RWPE2 (cell line): ENCODE data around the gene EIF5AL1.

Source experiments
- ATAC-seq: fragments of 200-7000 bp; cut with Tn5 transposase; 3 replicates; pipeline ENCODE4 v1.9.1; 2021; ENCODE audit warnings: low read depth
- DNase-seq: peaks from one replicate; pipeline ENCODE4 v3.0.0-alpha.2; 2020; ENCODE audit warnings: low spot score
- H3K27ac ChIP-seq: fragments of 450-650 bp; 2 replicates; pipeline ENCODE4 v1.5.1; 2017; ENCODE audit warnings: mild to moderate bottlenecking; ENCODE audit not compliant: poor library complexity, severe bottlenecking
- H3K27me3 ChIP-seq: fragments of 250-450 bp; sonication (Bioruptor Pico); 2 replicates; pipeline ENCODE4 v1.5.1; 2021; ENCODE audit warnings: mild to moderate bottlenecking, moderate library complexity; ENCODE audit not compliant: insufficient read depth, poor library complexity, severe bottlenecking
- H3K36me3 ChIP-seq: fragments of 250-450 bp; sonication (Bioruptor Pico); 2 replicates; pipeline ENCODE4 v1.5.1; 2020; ENCODE audit warnings: low read depth, mild to moderate bottlenecking, moderate library complexity
- H3K4me1 ChIP-seq: fragments of 250-450 bp; sonication (Bioruptor Pico); 2 replicates; pipeline ENCODE4 v1.5.1; 2021; ENCODE audit warnings: mild to moderate bottlenecking, moderate library complexity; ENCODE audit not compliant: insufficient read depth, poor library complexity, severe bottlenecking
- H3K4me3 ChIP-seq: fragments of 250-450 bp; sonication (Bioruptor Pico); 2 replicates; pipeline ENCODE4 v1.5.1; 2021; ENCODE audit warnings: mild to moderate bottlenecking, moderate library complexity; ENCODE audit not compliant: severe bottlenecking
- H3K9me3 ChIP-seq: fragments of 250-450 bp; sonication (Bioruptor Pico); 2 replicates; pipeline ENCODE4 v1.5.1; 2021; ENCODE audit warnings: mild to moderate bottlenecking, moderate library complexity; ENCODE audit not compliant: severe bottlenecking
- CTCF ChIP-seq: fragments of 450-650 bp; IDR thresholded peaks from one replicate; pipeline ENCODE4 v1.5.1; 2017; ENCODE audit warnings: mild to moderate bottlenecking, moderate library complexity; ENCODE audit not compliant: poor library complexity, severe bottlenecking

Gene EIF5AL1

GRCh38 chr10:79470096-79470495 lies 42.2 kb upstream of the EIF5AL1 start:
- H3K36me3 ChIP-seq = no peaks in the 10 kb centered on the region
- H3K4me1 ChIP-seq = no peaks in the 10 kb centered on the region
- no peak overlapping the region for H3K4me3 ChIP-seq
- no peaks in the 10 kb centered on the region for H3K9me3 ChIP-seq
- ATAC-seq (no peak), DNase-seq (no peak)
- no peak overlapping the region for H3K27ac ChIP-seq
- H3K27me3 ChIP-seq = no peaks in the 10 kb centered on the region
- no peak for TF ChIP-seq CTCF

- ATAC-seq = no peak
- DNase-seq = no peak
- no peak for TF ChIP-seq CTCF
- Histone ChIP-seq H3K27me3 (no peaks in the 10 kb centered on the region), H3K4me1 (no peaks in the 10 kb centered on the region), H3K4me3 (no peak overlapping the region), H3K9me3 (no peaks in the 10 kb centered on the region), H3K36me3 (no peaks in the 10 kb centered on the region), H3K27ac (no peak overlapping the region)
These were observed 40.6 kb upstream of the EIF5AL1 start for GRCh38 chr10:79471776-79472175.

- no peak overlapping the region for H3K27ac ChIP-seq
- TF ChIP-seq CTCF = no peak
- no peak overlapping the region for H3K4me3 ChIP-seq
- ATAC-seq (no peak), DNase-seq (no peak)
- no peaks in the 10 kb centered on the region for H3K27me3 ChIP-seq
- H3K4me1 ChIP-seq = no peaks in the 10 kb centered on the region
- no peaks in the 10 kb centered on the region for H3K36me3 ChIP-seq
- H3K9me3 ChIP-seq = no peaks in the 10 kb centered on the region
These were observed 39.9 kb upstream of the EIF5AL1 start for GRCh38 chr10:79472449-79472848.

GRCh38 chr10:79472951-79473350 lies 39.4 kb upstream of the EIF5AL1 start:
- ATAC-seq (no peak), DNase-seq (no peak)
- Histone ChIP-seq H3K9me3 (no peaks in the 10 kb centered on the region), H3K4me1 (no peaks in the 10 kb centered on the region), H3K4me3 (no peak overlapping the region), H3K27ac (no peak overlapping the region), H3K27me3 (no peaks in the 10 kb centered on the region), H3K36me3 (no peaks in the 10 kb centered on the region)
- no peak for TF ChIP-seq CTCF

- no peak overlapping the region for H3K27ac ChIP-seq
These were observed 38.7 kb upstream of the EIF5AL1 start for GRCh38 chr10:79473496-79474095.

More at GRCh38 chr10:79473496-79474095, 38.7 kb upstream of the EIF5AL1 start:
- ATAC-seq (no peak), DNase-seq (no peak)
- no peak overlapping the region for H3K4me3 ChIP-seq
- H3K9me3 ChIP-seq = no peaks in the 10 kb centered on the region
- no peaks in the 10 kb centered on the region for H3K4me1 ChIP-seq
- no peaks in the 10 kb centered on the region for H3K27me3 ChIP-seq
- no peaks in the 10 kb centered on the region for H3K36me3 ChIP-seq
- no peak for TF ChIP-seq CTCF
